Activated CD8-positive, alpha-beta memory T cell treated with anti-CD3 and anti-CD28 coated beads, Interleukin-2, amount 50 U/mL, for 48 hours (primary cell): ENCODE data around the gene LHX2.

ENCODE experiments used
- DNase-seq: peaks from one replicate; pipeline ENCODE4 v3.0.0-alpha.2; 2020

LHX2 gene

GRCh38 chr9:123999661-124000060 lies 11.9 kb upstream of the LHX2 start:
- DNase-seq = no peak

DNA sequence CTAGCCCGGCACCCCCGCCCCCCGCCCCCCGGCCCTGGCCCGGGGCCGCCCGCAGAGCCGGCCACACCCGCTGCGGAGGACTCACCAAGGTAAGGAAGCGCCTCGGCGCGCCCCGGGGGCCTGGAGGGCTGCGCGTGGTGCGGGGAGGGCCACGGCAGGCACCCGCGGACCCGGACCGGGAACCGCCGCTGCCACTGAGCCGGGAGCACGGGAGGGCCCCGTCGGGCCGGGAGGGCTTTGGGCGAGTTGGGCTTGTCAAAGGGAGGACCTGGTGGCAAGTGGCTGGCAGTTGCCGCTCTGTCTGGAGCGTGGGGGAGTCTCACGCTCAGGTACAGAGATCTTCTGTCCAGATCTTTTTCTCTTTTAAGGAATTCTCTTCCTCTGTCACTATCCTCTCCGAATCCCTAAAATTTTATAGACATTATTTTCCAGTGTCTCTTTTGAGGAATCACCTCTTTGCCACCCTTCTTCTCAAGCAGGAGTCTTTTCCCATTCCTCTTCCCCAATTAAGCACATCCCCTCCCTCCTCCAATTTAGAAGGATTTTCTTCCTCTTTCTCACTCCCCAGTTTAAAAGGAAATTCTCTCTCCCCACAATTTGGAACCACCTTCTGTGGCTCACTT lies 11.3 kb upstream of the LHX2 start:
- DNase-seq = no peak

DNA sequence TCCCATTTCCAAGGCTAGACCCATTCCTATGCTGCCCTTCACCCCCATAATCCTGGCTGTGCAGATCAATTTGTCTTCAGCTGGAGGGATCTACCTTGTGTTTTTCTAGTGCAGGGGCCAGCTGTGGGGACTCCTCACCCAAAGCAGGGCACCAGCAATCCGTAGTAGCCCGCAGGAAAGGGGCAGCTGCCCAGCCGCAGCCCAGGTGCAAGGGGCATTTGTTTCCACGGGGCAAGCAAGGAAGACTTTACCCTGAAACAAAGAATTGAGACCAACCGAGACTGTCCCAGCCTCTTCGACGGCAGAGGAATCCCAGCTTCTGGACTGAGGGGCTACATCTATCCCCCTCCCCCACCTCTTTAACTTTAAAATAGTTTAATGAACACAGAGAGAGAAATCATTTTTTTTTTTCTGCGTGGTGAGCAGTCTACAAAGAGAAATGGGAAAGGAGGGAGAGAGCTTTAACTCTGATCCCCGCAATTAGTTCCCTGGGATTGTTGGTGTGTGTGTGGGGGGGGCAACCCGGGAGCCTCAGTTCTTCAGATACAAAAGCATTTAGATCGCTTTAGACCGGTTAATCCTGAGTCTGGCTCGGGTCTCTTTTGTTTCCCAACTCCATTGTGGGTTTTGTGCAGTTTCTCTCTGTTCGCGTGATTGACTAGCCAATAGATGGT lies 10.6 kb upstream of the LHX2 start:
- DNase-seq = no peak

DNA sequence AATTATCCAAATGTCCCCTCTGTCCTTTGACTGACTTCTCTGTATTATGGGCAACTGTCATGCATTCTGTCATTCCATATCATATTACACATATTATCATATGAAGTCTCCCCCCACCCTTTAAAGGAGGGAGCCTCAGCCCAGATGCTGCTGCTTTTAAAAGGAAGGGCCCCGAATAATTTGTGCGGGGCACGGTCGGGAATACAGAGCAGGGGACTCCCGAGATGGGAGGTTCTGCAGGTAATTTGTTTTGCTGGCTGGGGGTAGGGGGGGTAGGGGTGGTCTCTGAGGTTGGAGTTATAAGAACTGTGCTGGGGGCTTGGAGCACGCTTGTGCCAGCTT lies 10.1 kb upstream of the LHX2 start:
- DNase-seq = no peak

GRCh38 chr9:124001866-124002525 lies 9.6 kb upstream of the LHX2 start:
- DNase-seq = no peak

- no peak for DNase-seq
These were observed 7.8 kb upstream of the LHX2 start for GRCh38 chr9:124003636-124004349.

DNA sequence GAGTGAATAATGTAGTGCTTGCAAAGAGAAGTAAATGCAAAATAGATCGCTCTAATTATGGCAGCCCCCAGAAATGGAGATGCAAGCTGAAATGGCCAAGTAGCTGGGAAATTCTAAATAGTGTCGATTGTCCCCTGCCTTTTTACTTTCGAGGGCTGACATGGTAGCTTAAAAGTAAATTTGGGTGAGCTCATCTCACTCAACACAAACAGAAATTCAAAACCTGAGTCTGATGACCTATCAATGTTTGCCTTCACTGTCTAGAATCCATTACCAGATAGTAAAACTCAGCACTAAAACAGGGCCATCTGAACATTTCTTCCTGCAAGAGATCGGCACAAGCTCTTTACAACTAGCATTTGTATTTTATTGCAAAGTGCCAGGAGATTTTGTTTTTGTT lies 7.0 kb upstream of the LHX2 start:
- DNase-seq = no peak

- DNase-seq = no peak
These were observed 6.4 kb upstream of the LHX2 start for GRCh38 chr9:124005029-124005771.

GRCh38 chr9:124006448-124007361 lies 4.9 kb upstream of the LHX2 start:
- no peak for DNase-seq

GRCh38 chr9:124007565-124008302 lies 3.8 kb upstream of the LHX2 start:
- no peak for DNase-seq

DNA sequence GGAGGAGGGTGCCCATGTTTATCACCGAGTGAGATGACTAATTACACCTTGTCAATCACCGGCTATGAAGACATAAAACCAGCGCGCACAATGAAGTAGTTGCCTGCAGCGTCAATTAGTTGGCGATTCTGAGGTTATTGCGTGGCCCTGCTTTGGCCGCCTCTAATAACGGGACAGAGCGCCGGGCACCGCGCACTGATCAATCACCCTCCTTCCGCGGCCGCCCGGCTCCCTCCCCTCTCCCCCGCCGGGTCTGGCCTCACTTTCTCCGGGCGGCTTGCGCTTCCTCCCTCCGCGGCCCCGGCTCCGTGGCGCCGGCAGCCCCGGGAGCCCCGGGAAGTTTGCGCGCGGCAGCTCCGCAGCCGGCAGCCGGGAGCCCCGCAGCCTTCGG lies 3.3 kb upstream of the LHX2 start:
- peak; percentile 60 for DNase-seq

DNA sequence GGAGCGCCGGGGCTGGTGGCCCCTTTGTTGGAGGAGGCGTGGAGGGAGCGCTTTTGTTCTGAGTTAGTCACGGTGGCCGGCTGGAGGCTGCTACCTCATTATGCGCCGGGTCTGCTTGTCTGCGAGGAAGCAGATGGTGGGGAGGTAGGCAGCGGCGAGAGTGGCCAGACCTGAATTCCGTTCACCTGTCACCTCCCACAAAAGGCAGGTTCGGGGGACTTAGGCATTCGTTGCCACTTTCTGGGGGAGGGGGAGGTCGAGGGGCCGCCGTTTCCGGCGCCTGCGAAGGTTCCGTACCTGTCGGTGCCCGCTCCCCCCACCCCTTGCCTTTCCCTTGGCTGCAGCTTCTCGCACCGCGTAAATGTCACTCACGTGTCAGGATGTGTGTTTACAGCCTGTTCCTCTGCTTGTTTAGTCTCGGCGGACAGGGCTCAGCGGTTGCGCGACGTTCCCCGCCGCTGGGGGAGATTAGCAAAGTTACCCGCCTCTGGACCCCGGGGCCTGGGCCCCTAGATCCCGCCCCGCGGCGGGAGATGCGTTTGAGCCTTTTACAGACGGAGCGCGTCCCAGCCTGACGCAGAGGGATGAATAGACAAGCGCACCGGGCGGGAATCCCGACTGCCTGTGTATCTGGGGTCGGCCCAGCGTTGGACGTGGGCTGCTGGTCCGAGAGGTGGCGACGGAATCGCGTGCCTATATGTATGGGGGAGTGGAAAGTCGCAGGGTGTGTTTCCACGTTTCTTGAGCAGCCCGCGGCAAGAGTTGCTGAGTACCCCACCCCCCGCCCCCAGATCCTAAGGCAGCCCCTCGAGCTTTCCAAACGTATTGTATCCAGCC lies 2.7 kb upstream of the LHX2 start:
- DNase-seq = peak; percentile 62

GRCh38 chr9:124009531-124010217 lies 1.9 kb upstream of the LHX2 start:
- no peak for DNase-seq

GRCh38 chr9:124010303-124010664 lies 1.3 kb upstream of the LHX2 start:
- DNase-seq = no peak

GRCh38 chr9:124010665-124011321 lies 775 bp upstream of the LHX2 start:
- no peak for DNase-seq

- DNase-seq = no peak
These were observed 1.1 kb downstream of the LHX2 start for GRCh38 chr9:124012368-124013301.

- DNase-seq = no peak
These were observed 2.0 kb downstream of the LHX2 start for GRCh38 chr9:124013309-124014210.
